Islet precursor cell (in vitro differentiated cells): Measurements from ENCODE around the gene SEL1L.
"Not testable (repeated sequence)": the region's sequence is repeated elsewhere in the genome, so short reads cannot be mapped to it uniquely, and the experiment has no call there.

Experiments used
- DNase-seq: peaks from one replicate; pipeline ENCODE4 v3.0.0-alpha.2; 2018

Gene SEL1L

DNA sequence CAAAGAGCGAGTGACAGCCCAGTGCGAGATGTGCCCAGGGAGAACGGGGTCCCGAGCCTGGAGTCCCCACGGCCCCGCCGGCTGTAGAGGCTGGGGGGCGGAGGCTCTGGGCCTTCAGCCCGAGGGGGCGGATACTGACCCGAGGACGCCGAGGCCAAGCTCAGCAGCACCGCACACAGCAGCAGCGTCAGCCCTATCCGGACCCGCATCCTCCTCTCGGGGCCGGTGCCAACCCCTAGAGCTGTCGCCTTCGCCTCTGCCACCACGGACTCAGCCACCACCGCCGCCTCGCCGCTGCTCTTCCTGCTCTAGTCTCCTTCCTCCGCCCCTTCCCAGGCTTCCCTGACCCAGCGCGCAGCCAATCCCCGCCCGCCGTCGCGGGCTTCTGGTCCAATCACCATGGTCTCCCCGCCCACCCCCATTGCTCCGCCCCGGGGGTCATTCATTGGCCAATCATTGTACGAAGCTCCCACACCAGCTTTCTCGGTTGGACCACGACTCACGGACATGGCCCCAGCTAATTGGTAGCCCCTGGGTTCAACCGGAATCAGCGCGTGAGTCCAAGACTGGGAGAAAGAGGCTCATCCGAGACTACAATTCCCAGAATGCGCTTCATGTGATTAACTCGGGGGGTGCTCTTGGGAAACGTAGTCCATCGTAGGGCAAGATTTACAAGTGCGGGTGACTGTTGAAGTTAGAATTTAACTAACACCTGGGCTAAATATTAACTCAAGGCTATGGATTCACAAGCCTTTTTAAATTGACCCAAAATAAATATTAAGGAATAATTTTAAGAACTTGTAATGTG, at the start of gene SEL1L:
Gene SEL1L (minus strand): TSS at position 318 of the 808 bp plus-strand sequence. CDS start 109 bp downstream, at position 209.
- peak; percentile 100 for DNase-seq

DNA sequence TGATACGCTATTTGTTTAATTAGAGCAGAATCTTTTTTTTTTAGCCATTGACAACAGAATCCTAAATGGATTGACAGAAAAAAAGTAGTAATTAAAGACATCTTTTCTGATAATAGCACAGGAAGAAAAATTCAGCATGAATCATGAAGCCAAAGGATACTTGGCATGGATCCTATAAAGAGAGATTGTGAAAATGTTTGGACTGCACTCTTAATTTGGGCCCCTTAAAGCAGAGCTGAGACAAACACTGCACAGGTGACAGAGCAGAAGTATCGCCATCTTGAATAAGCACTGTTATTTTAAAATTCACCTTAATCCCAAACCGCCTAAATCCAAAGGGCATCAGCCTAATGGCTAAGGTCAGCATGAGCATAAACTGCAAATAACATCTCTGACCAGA, 48.8 kb upstream of the SEL1L start:
- DNase-seq, result no peak

DNA sequence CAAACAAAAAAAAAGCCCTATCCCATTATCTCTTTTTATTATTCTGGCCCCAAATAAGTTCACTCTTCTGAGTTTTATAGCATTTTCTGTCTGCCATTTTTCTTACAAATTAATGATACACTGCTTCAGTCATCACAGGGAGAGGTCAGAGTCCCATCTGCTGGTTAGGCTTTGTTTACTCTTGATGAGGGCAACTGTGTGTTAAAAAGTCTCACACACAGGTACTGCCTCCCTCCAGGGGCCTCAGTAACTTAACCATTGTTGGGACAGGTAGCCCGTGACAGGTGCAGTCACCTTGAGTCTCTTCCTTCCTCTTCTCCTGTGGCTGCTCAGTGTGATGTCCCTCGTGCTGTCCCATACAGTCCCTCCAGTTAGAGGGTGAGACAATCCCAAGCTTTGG, 45.5 kb upstream of the SEL1L start:
- DNase-seq, result no peak

DNA sequence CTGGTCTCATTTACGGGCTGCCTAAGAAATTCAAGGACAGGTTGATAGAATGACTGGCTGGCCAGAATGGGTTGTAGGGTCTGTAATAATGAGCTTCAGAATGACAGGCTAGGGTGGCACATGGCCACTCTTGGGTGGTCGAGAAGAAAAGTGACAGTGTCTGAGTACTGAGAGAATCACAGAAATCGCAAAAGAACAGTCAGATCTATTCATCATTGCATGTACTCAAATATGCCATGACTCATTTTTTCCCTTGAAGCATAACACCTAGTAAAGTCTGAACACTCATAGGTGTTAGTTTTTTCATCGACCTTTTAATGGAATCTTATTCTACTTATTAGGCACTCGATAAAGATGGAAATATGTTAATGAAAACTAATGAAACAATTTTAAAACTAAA, 37.8 kb upstream of the SEL1L start:
- no peak for DNase-seq

DNA sequence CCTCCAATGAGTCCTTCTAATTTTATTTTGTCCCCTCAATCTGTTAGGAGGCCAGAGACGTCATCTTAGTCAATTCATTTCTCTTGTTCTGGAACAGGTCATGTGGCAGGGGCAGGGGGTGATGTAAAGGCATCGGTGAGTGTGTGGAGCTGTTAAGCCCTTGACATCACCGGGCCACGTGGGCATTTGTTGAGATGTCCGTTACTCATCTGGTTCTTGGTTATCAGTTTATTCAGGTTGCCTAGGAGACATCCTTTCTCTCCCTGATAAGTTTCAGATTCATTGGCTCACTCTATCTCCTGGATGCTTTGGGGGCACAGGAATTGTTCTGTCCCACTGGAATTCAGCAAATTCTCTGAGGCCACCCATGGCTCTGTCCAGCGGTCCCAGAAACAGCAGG, 33.6 kb upstream of the SEL1L start:
- no peak for DNase-seq

DNA sequence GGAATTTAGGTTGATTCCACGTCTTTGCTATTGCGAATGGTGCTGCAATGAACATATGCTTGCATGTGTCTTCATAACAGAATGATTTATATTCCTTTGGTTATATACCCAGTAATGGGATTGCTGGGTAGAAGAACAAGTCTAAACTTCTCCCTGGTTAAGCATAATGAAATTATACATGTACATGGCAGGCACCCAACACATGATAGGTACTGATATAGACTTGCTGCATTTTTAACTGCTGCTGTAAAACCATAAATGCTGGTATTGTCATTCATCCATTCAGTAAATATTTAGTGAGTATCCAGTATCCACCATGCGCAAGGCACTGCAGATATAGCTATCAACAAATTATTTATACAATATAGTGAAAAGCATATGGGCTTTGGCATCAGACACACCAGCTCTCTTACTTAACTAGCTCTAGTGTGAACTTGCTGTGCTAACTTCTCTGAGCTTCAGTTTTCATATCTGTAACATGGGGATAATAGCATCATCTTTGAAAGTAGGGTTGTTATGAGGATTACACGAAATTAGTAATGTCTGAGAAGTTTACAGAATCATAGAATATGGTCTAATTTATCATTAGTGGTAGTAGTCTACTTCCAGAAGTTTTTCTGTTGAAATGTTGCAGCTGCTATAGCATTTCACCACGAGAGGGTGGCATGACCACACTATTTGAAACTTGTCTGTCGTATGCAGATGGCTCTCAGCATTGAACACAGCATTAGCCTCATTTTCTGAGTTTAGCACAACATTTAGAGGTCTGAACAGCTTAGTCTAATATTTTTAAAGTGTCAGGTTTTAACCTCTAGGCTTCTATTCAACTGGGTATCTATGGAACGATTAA, 32.0 kb upstream of the SEL1L start:
- no peak for DNase-seq

DNA sequence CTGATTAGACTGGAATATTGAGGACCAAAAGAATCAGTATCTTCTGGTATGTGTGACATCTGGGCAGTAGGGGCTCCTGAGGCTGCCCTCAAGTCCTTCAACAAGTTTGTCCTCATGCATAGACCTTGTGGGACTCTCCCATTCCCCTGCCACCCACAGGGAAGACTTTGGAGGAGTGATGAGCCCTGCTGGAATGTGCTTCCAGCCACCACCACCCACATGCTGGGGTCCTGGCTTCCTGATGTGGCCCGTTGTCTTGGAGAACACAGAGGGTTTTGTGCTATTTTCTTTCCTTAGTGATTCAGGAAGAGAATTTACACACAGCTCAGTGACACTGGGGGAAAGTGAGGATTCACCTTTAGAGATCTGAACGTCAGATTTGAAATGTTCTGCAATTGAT, 29.2 kb upstream of the SEL1L start:
- peak; percentile 70 for DNase-seq

DNA sequence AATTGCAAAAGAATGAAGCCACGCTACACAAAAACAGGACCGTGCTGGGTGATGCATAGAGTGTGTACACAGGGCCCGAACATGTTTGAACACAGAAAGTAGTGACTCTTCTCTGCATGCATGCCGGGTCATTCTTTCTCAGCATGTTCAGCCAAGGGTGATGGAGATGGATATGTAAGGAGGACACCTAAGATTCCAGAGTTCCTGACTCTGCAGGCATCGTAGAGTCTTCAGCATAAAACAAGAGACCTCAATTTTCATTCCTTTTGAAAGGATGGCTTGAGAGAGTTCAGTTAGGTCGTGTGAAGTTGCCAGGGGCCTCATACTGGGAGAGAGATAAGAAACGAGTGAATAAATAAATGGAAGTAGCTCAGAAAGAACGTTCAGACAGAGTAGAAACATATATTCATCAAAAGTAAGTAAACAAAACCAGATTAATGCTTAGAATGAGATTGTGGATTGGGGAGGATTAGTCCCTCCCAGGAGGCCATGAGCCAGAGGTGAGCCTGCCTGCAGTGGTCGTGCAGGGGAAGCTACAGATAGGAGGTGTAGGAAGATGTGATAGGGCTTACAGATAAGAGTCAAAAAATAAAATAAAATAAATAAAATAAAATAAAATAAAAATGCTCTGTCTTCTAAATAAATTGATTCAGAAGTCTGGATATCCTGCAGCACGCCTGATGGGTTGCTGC, 27.6 kb upstream of the SEL1L start:
- DNase-seq, result no peak

DNA sequence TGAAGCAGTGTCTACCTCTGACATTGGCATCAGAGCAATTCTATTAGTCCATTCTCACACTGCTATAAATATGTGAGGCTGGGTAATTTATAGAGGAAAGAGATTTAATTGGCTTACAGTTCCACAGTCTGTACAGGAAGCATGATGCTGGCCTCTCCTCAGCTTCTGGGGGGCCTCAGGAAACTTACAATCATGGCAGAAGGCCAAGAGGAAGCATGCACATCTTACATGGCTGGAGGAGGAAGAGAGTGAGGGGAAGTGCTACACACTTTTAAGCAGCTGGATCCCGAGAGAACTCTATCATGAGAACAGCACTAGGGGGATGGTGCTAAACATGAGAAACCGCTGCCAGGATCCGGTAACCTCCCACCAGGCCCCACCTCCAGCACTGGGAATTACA, 25.7 kb upstream of the SEL1L start:
- no peak for DNase-seq

DNA sequence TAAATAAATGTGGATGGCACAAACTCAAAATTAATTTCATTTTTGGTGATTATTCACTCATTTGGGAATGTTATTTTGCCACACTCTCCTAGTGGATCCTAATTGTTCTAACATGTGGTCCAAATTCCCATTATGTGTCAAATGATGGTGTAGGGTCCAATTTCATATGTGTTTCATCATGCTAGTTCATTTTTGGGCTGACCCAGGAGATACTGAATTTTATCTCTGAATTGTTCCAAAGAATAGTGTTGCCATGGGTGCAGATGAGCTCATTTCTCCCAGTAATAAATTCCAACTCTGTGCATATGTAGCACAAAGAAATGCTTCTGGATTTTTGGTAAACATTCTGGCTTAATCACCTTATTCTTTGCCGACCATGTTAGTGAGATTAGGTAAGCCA, 23.5 kb upstream of the SEL1L start:
- no peak for DNase-seq

DNA sequence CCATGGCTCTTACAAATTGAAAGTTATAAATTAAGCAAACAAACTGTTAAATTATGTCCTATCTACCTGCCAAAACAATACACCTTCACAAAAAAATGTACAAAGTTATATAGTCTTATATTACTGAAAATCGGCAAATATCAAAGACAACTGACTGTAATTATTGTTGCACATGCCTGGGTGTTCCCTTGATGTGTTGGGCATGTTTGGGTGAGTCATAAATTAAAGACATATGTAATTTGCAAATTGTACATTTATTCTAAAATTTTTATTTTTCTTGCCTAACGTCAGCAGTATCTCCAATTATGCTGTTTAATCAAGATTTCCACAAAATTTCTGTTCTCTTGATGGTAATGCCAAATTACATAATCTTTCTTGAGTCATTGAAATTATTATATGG, 22.0 kb upstream of the SEL1L start:
- DNase-seq, result no peak

DNA sequence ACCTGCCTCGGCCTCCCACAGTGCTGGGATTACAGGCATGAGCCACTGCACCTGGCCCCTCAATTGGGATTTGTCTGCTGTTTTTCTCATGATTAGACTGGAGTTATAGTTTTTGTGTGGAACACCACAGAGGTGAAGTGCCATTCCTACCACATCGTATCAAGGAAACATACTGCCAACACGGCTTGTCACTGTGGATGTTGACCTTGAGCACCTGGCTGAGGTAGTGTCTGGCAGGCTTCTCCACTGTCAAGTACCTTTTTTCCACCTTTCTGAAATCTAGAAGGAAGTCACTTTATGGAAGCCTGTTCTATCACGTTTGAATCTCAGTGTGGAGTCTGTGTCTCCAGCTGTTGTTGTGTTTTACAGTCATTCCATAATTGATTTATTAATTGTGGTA, 21.4 kb upstream of the SEL1L start:
- no peak for DNase-seq

DNA sequence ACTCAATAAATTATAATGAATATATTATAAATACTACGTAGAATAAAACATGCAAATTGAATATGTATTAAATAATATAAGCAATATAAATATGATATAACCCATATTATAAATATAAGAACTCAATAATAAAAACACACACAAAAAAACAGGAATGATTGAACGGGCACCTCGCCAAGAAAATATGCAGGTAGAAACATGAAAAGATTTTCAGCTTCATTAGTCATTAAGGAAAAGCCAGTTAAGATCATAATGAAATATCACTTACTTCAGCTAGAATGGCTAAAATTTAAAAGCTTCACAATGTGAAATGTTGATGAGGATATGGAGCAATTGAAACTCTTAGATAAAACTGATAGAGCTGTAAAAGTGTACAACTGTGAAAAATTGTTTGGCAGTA, 17.8 kb upstream of the SEL1L start:
- no peak for DNase-seq

DNA sequence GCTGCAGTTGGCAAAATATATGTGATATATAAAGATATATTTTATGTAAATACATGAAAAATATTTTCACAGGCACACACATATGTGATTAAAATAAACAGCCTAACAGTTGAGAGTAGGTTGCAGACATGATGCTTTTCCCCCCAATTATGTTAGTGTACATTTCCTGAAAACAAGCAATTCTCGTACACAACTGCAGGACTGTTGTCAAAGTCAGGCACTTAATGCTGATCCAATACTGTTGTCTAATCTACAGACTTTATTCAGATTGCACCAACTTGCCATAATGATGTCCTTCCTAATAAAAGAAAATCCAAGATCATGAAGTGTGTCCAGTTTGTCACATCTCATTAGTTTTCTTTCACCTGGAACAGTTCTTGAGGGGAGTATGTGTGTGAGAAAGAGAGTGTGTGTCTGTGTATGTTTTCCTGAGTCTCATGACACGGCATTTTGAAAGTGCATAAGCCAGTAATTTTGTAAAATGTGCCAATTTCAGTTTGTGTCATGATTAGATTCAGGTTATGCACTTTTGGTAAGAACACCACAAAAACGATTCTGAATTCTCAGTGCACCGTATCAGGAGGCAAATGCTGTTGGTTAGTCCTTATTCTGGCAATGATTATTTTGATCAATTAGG, 16.5 kb upstream of the SEL1L start:
- no peak for DNase-seq

DNA sequence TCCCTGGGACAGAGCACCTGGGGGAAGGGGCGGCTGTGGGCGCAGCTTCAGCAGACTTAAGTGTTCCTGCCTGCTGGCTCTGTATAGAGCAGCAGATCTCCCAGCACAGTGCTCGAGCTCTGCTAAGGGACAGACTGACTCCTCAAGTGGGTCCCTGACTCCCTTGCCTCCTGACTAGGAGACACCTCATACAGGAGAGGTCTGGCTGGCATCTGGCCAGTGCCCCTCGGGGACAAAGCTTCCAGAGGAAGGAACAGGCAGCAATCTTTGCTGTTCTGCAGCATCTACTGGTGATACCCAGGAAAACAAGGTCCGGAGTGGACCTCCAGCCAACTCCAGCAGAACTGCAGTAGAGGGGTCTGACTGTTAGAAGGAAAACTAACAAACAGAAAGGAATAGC, 7.6 kb upstream of the SEL1L start:
- DNase-seq, result not testable (repeated sequence)

DNA sequence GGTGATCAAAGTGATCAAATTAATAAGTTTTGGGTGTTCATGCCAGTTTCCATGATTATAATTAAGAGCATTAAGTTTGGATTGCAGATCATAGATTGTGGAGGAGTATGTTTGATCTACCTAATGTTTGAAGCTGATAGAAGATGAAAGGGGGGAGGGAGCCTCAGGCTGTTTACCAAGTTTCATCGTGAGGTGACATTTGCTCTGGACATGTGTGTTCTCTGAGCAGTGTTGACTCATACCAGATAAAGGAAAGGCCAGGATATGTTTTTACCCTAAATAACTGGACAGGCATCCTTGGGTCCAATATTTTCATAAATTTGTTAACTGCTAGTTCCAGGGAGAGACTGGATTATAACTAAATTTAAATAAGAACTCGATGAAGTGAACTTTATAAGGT, 3.5 kb upstream of the SEL1L start:
- no peak for DNase-seq

DNA sequence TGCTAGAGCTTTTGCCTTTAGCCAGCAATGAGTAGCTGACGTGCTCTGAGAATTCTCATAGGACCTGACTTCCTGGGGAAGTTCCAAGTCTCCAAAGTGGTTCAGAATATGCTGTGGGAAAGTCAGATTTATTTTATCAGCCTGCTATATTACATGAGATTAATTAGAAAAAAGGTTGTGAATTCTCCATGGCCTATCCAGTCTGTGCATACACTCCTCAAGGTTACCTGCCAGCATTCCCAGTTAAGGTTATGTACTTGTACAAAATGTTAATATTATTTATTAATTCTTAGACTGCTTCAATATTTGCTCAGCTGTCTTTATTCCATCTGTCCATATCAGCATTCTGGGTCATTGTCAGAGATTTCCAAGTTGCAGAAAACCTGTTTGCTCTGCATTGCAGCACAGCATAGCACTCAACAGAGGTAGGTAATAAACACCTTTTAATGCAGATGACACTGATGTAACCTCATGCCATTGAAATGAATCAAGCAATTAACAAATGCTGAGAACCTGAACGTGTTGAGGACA, 2.7 kb upstream of the SEL1L start:
- no peak for DNase-seq

DNA sequence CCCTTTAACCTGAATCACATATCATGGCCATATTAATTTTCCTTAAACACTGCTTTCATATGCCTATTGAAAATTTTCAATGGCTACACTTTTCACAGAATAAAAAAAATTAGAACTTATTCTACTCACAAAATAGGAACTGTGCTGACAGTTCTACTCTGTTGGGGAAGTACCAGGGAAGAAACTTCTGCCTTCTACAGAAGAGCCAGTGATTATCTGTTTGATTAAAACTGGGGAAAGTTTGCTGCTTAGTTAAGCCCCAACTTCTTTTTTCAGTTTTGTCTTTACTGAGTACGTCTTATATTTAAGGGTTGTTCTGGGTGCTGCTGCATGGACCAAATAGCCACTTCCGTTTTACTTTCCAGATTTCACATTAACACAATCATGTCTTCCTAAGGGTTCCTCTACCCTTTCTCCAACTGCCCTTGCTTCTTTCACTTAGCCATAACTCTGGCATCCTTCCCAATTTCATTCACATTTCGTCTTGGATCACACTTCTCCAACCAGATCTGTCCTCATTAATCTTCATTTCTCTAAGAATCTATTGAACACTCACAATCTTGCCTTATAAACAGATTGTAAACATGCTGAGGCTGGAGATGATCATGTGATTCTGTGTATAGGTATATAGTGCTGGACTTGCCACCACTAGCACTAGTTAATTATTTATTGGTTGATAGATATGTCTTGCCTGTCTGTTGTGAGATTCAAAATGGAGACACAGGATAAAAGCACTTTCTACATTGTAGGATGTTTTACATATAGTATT, 1.9 kb upstream of the SEL1L start:
- no peak for DNase-seq

DNA sequence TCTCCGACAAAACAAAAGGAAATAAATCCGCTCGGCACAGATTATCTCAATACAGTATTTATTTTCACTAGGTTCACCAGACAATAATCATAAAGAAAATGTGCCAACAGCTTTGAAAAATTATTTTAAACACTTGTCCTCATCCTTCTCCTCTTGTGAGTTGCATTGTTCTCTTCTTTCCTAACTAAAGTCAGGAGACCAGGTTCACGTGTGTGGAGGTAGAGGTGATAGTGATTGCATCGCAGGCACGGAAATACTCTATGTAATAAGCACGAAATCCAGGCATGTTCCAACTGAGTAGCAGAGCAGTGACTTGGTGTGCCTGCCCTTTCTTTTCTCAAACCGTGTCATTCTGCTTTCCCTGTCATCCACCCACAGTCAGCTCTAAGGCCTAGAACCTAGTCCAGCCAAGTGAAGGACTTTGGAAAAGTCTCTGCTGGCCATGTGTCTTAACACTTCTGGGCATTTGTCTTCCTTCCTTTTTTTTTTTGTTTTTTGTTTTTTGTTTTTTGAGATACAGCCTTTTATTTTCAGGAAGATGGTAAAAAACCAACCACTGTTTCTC, 939 bp upstream of the SEL1L start:
- DNase-seq, result no peak

DNA sequence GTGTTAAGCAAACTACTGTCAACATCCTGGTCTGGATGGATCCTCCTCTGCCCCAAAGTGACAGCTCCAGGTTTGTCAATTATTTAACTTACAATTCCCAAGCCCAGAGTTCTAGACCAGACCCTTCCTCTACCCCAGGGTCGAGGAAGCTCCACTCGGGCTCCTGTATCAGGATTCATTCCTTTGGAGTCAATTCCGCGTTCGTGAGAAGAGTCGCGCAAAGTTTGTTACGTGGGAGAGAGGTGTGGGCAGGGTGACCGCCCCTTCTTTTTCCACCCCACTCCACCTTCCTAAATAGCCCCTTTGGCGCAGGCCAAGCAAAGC, 479 bp downstream of the SEL1L start:
- no peak for DNase-seq

DNA sequence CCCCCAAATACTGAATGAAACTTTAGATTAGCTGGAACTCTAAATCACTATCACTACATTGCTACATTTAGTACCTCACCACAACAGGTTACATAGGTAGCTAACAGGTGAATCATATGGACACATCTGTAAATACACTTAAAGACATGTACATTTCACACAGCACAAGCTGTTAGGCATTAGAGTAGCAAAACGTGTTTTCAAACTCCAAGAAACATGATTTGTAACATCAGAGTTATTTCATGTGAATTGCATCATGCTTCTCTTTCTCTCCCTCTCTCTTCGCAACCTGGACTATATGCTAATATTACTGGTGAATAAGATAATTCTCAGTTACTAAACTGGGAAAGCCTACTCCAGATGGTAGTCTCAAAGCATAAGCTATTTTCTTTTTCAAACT, 4.3 kb downstream of the SEL1L start:
- DNase-seq, result no peak

DNA sequence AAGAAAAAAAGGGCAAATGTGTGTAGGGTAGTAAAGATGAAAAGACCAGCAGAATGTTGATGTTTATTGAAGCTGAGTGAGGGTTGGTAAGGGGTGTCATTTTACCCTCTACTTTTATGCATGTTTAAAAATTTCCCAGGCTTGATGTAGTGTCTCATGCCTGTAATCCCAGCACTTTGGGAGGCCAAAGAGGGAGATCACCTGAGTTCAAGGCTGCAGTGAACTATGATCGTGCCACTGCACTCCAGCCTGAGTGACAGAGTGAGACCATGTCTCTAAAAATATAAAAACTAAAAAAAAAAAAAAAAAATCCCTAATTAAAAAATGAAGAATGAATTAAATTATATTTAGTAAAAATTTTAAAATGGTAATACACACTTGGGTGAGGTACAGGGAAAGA, 8.5 kb downstream of the SEL1L start:
- no peak for DNase-seq
